ENCODE measurements around the gene MLXIP.

DNA sequence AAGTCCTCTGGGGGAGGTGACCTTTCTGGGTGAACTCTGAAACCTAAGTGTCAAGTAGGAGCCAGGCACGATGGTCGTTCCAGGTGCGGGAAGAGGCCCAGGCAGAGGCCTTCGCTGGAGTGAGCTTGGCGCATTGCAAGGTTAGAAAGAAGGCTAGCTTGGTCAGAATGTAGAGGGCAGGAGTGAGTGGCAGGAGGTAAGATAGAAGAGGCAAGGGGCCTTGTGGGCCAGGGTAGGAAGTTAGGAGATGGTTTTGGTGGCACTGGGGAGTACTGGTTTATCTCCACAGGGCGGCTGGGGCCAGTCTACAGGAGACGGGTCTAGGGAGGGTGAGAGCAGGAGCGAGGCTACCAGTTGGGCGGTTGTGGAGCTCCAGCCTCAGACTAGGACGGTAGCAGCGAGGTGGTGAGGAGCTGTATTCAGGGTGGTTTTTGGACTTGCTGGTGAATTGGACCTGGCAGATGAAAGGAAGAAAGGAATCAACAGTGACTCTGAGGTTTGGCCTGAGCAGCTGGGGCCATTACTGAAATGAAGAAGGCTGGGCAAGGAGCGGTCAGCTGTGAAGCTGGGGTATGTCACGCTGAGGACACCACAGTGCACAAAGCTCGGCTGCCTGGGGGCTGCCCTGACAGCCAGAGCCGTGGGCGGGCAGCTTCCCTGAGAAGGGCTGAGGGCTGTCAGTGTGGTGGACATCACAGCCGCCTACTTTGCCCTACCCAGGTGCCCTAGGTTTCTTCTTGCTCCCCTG is 9.0 kb downstream of the MLXIP start:
- TF ChIP-seq ZBTB7A (CRISPR knock-in tag; IDR thresholded peaks at IDR 0.05) (no peak), CREB1 (IDR thresholded peaks at IDR 0.05) (no peak), CREB1 (CRISPR knock-in tag; IDR thresholded peaks at IDR 0.05) (no peak), POLR2A (IDR thresholded peaks at IDR 0.05; ENCODE audit: insufficient read depth in 1 of 2, low read depth in 2 of 2, low read length in 2 of 2) (no peak), JUNB (CRISPR knock-in tag; IDR thresholded peaks at IDR 0.05; ENCODE audit: borderline replicate concordance) (no peak), KDM5A (IDR thresholded peaks at IDR 0.05; ENCODE audit: borderline replicate concordance, low read length) (no peak), ZNF552 (CRISPR knock-in tag; IDR thresholded peaks at IDR 0.05; ENCODE audit: borderline replicate concordance) (no peak), ZSCAN12 (CRISPR knock-in tag; IDR thresholded peaks at IDR 0.05) (no peak), BHLHE40 (IDR thresholded peaks at IDR 0.05; ENCODE audit: low read length) (no peak), MTA3 (CRISPR knock-in tag; IDR thresholded peaks at IDR 0.05) (no peak)
- TF ChIP-seq, protein P1, sequence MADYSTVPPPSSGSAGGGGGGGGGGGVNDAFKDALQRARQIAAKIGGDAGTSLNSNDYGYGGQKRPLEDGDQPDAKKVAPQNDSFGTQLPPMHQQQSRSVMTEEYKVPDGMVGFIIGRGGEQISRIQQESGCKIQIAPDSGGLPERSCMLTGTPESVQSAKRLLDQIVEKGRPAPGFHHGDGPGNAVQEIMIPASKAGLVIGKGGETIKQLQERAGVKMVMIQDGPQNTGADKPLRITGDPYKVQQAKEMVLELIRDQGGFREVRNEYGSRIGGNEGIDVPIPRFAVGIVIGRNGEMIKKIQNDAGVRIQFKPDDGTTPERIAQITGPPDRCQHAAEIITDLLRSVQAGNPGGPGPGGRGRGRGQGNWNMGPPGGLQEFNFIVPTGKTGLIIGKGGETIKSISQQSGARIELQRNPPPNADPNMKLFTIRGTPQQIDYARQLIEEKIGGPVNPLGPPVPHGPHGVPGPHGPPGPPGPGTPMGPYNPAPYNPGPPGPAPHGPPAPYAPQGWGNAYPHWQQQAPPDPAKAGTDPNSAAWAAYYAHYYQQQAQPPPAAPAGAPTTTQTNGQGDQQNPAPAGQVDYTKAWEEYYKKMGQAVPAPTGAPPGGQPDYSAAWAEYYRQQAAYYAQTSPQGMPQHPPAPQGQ (CRISPR knock-in tag; IDR thresholded peaks at IDR 0.05; ENCODE audit: borderline replicate concordance) = no peak
